A549 (cell line): ENCODE data around the gene KIF5C. TPM values are rescaled to one million over a fixed set of nuclear protein-coding genes. Genes with fewer than 3 reads are reported as not detected.

Experiments
- ATAC-seq, 2 experiments: fragments of 200-7000 bp in 1 of 2; fragments of >200 bp in 1 of 2; cut with Nextera tagmentation in 1 of 2; cut with Tn5 transposase in 1 of 2; 3 replicates each; pipeline versions ENCODE4 v1.8.0 to v1.9.1; 2018 to 2020; ENCODE audit warnings: mild to moderate bottlenecking in 1 of 2, moderate library complexity in 1 of 2
- CTCF ChIA-PET: fragments of 300-600 bp; sonication (Branson Sonifier 250); formaldehyde crosslinking; extraction: SDS; loops from one replicate; lab custom pipeline; 2021; ENCODE audit warnings: antibody characterized with exemption, inconsistent platforms; lab: Yijun Ruan, JAX
- POLR2A ChIA-PET: fragments of 350-600 bp; formaldehyde crosslinking; extraction: SDS; loops from one replicate; lab custom pipeline; 2021; ENCODE audit warnings: antibody characterized with exemption, inconsistent platforms; lab: Yijun Ruan, JAX
- DNase-seq, 2 experiments: peaks; one replicate each; pipeline versions ENCODE4 v3.0.0 to v3.0.0-alpha.2; 2011 to 2016; ENCODE audit warnings: low read depth in 1 of 2, low spot score in 1 of 2
- FAIRE-seq: peaks from 2 replicates; lab custom pipeline; 2011; peaks lifted over from hg19 to GRCh38; lab: Jason Lieb, UNC
- H3K27ac ChIP-seq, 2 experiments: fragments of >200 bp; sonication (Bioruptor Twin); formaldehyde crosslinking; 3 replicates each; pipeline ENCODE4 v1.5.1; 2016 to 2017
- H3K4me1 ChIP-seq: fragments of >200 bp; sonication (Bioruptor Twin); formaldehyde crosslinking; 3 replicates; pipeline ENCODE4 v1.6.1; 2016
- H3K4me2 ChIP-seq: fragments of >200 bp; sonication (Bioruptor Twin); formaldehyde crosslinking; 3 replicates; pipeline ENCODE4 v1.6.1; 2016
- H3K4me3 ChIP-seq: fragments of >200 bp; sonication (Bioruptor Twin); formaldehyde crosslinking; 3 replicates; pipeline ENCODE4 v1.5.1; 2016
- H3K9me3 ChIP-seq: fragments of >200 bp; sonication (Bioruptor Twin); formaldehyde crosslinking; 3 replicates; pipeline ENCODE4 v1.6.1; 2016
- ATOH8 ChIP-seq: fragments of 250-450 bp; sonication (Bioruptor Pico); IDR thresholded peaks from 2 replicates; pipeline ENCODE4 v1.5.0; 2020; ENCODE audit warnings: low read depth, mild to moderate bottlenecking, moderate library complexity
- CBX8 ChIP-seq: fragments of 200-600 bp; sonication (generic); IDR thresholded peaks from 2 replicates; pipeline ENCODE4 v1.6.1; 2016
- CHD4 ChIP-seq: fragments of 200-600 bp; sonication (generic); IDR thresholded peaks from 2 replicates; pipeline ENCODE4 v1.6.1; 2016; ENCODE audit warnings: antibody characterized with exemption, mild to moderate bottlenecking, borderline replicate concordance
- CTCF ChIP-seq: fragments of >200 bp; sonication (Bioruptor Twin); formaldehyde crosslinking; IDR thresholded peaks from 3 replicates; pipeline ENCODE4 v1.5.1; 2016
- ESRRA ChIP-seq: fragments of 150-350 bp; IDR thresholded peaks from 2 replicates; pipeline ENCODE4 v1.6.1; 2014; ENCODE audit warnings: mild to moderate bottlenecking, low read length, borderline replicate concordance
- HDAC2 ChIP-seq: fragments of 200-600 bp; sonication (generic); IDR thresholded peaks from 2 replicates; pipeline ENCODE4 v1.6.1; 2016
- HEYL ChIP-seq: fragments of 250-450 bp; sonication (Bioruptor Pico); IDR thresholded peaks from 2 replicates; pipeline ENCODE4 v1.8.0; 2021; ENCODE audit warnings: mild to moderate bottlenecking, moderate library complexity
- JUN ChIP-seq, 2 experiments: fragments of >200 bp; sonication (Bioruptor Twin); formaldehyde crosslinking; IDR thresholded peaks; 2 replicates in 1 of 2; 3 replicates in 1 of 2; pipeline ENCODE4 v1.6.1; 2016 to 2017
- KDM5A ChIP-seq: fragments of 200-600 bp; sonication (generic); IDR thresholded peaks from 2 replicates; pipeline ENCODE4 v1.6.1; 2016; ENCODE audit warnings: antibody characterized with exemption, mild to moderate bottlenecking
- MAZ ChIP-seq: fragments of 150-350 bp; IDR thresholded peaks from 2 replicates; pipeline ENCODE4 v1.6.1; 2014; ENCODE audit warnings: antibody characterized with exemption, low read depth, low read length, borderline replicate concordance
- NR3C1 ChIP-seq: fragments of >200 bp; sonication (Bioruptor Twin); formaldehyde crosslinking; IDR thresholded peaks from 3 replicates; pipeline ENCODE4 v1.6.1; 2017
- POLR2AphosphoS2 ChIP-seq: conservative IDR thresholded peaks from 2 replicates; pipeline ENCODE4 v1.6.1; 2012; ENCODE audit warnings: low read length, improper control_type of control experiment, inconsistent platforms
- RARB ChIP-seq: fragments of 250-450 bp; sonication (Bioruptor Pico); IDR thresholded peaks from 2 replicates; pipeline ENCODE4 v1.8.0; 2021; ENCODE audit warnings: mild to moderate bottlenecking, moderate library complexity
- RCOR1 ChIP-seq: fragments of 150-350 bp; IDR thresholded peaks from 2 replicates; pipeline ENCODE4 v1.6.1; 2014; ENCODE audit warnings: antibody characterized with exemption, low read length, low read depth
- TP53 ChIP-seq: fragments of 250-450 bp; sonication (Bioruptor Pico); IDR thresholded peaks from 2 replicates; pipeline ENCODE4 v1.5.0; 2021; ENCODE audit warnings: mild to moderate bottlenecking, moderate library complexity
- USF2 ChIP-seq: fragments of 450-650 bp; IDR thresholded peaks from 2 replicates; pipeline ENCODE4 v1.6.1; 2014; ENCODE audit warnings: antibody characterized with exemption
- ZC3H11A ChIP-seq: fragments of 450-650 bp; IDR thresholded peaks from 2 replicates; pipeline ENCODE4 v1.6.1; 2014; ENCODE audit warnings: antibody characterized with exemption, mild to moderate bottlenecking
- ZFP36 ChIP-seq: fragments of 450-650 bp; IDR thresholded peaks from 2 replicates; pipeline ENCODE4 v1.6.1; 2014; ENCODE audit warnings: borderline replicate concordance; ENCODE audit not compliant: partially characterized antibody
- WGBS: methylation state at CpG from one replicate; pipeline ENCODE4 v1.1.6; 2017; ENCODE audit errors: missing lambda C conversion rate; 5-methylcytosine and 5-hydroxymethylcytosine counted together
- polyA plus RNA-seq, 4 experiments: library from polyadenylated mRNA; depleted of rRNA in 3 of 4; stranded (reverse); fragments of >200 nt; fragmentation: RNase III in 1 of 4; extraction: RNeasy Plus Mini Kit Qiagen cat#74134 plus additional on column Dnase treatment in 1 of 4; gene quantifications; 2 replicates in 3 of 4; 3 replicates in 1 of 4; pipeline ENCODE4 v1.2.3, GENCODE V29; 2011 to 2017

KIF5C gene
- polyA plus RNA-seq, 2 of the 4 experiments (the other 2 are of a cell fraction), result 0.27 to 0.30 TPM

GRCh38 chr2:149021271-149021719 lies 146.3 kb downstream of the KIF5C start:
- Histone ChIP-seq H3K4me3 (no peak overlapping the region), H3K4me2 (no peak overlapping the region), H3K9me3 (no peaks in the 10 kb centered on the region), H3K4me1 (no peaks in the 10 kb centered on the region), H3K27ac (no peak overlapping the region)
- TF ChIP-seq ZFP36 (no peak), USF2 (no peak), CHD4 (no peak), CBX8 (no peak), KDM5A (no peak), ATOH8 (CRISPR knock-in tag) (no peak), HDAC2 (no peak)
- DNase-seq, result no peak
- CTCF ChIA-PET, result no interaction called here
- ATAC-seq, result no peak
- POLR2A ChIA-PET, result no interaction called here
- no peak for FAIRE-seq
- 59% methylated on average over 5 of the region's 5 CpGs for WGBS

- ChIA-PET POLR2A (no interaction called here), CTCF (interaction anchor here (1.5 kb wide), 1 partner anchor 540 kb away, joined by 3 read pairs; no protein-coding TSS in a partner anchor)
- no peak overlapping the region for H3K4me2 ChIP-seq
- no peak for ATAC-seq
- no peak for FAIRE-seq
- no peak overlapping the region for H3K4me3 ChIP-seq
- no peaks in the 10 kb centered on the region for H3K9me3 ChIP-seq
- no peak overlapping the region for H3K27ac ChIP-seq
- WGBS, result 55% methylated on average over 6 of the region's 6 CpGs
- no peak for DNase-seq
- no peak for TF ChIP-seq POLR2AphosphoS2
- TF ChIP-seq JUN (IDR thresholded peaks at IDR 0.05), result no peak
- no peak for TF ChIP-seq HEYL (CRISPR knock-in tag)
- no peak for TF ChIP-seq CTCF
- no peak for TF ChIP-seq RCOR1
- TF ChIP-seq MAZ, result no peak
- no peaks in the 10 kb centered on the region for H3K4me1 ChIP-seq
These were observed 146.7 kb downstream of the KIF5C start for GRCh38 chr2:149021761-149022160.

GRCh38 chr2:149023091-149023490 lies 148.1 kb downstream of the KIF5C start:
- ChIA-PET POLR2A (no interaction called here), CTCF (interaction anchor here (1.5 kb wide), 1 partner anchor 539 kb away, joined by 3 read pairs; no protein-coding TSS in a partner anchor)
- H3K4me3 ChIP-seq, result no peak overlapping the region
- 29% methylated on average over 3 of the region's 6 CpGs for WGBS
- no peaks in the 10 kb centered on the region for H3K9me3 ChIP-seq
- DNase-seq (no peak), ATAC-seq (no peak)
- no peak overlapping the region for H3K27ac ChIP-seq
- TF ChIP-seq NR3C1 (no peak), ZC3H11A (no peak), TP53 (no peak), ESRRA (no peak), RARB (CRISPR knock-in tag) (no peak)
- TF ChIP-seq, all 56 proteins: peak for 0
- Histone ChIP-seq H3K4me1 (no peaks in the 10 kb centered on the region), H3K4me2 (no peak overlapping the region)
- no peak for FAIRE-seq
